K562 (cell line): Measurements from ENCODE around the gene LRFN3. TPM values are rescaled to one million over a fixed set of nuclear protein-coding genes. Genes with fewer than 3 reads are reported as not detected.

Source experiments
- CBX1 ChIP-seq: sonication (generic); IDR thresholded peaks from 2 replicates; pipeline ENCODE4 v1.6.1; 2016; ENCODE audit warnings: antibody characterized with exemption, low read depth, mild to moderate bottlenecking
- CSDE1 ChIP-seq, 2 experiments: fragments of 450-650 bp; IDR thresholded peaks; 2 replicates each; pipeline ENCODE4 v1.6.1; 2016; ENCODE audit warnings: mild to moderate bottlenecking in 1 of 2
- FOS ChIP-seq: IDR thresholded peaks from 3 replicates; pipeline ENCODE4 v1.6.1; 2011; ENCODE audit not compliant: insufficient read length; ENCODE audit errors: extremely low read depth
- FOXM1 ChIP-seq, 2 experiments: fragments of 450-650 bp in 1 of 2; sonication (generic) in 1 of 2; formaldehyde crosslinking in 1 of 2; IDR thresholded peaks; 2 replicates each; pipeline versions ENCODE4 v1.6.1 to v1.9.0; 2017 to 2022; ENCODE audit warnings: low read depth in 2 of 2, mild to moderate bottlenecking in 2 of 2, missing genetic modification reagents in 1 of 2, moderate library complexity in 1 of 2
- NEUROD1 ChIP-seq: fragments of 150-350 bp; IDR thresholded peaks from 2 replicates; pipeline ENCODE4 v1.6.1; 2014; ENCODE audit warnings: borderline replicate concordance, low read length, low read depth; ENCODE audit not compliant: partially characterized antibody
- PTBP1 ChIP-seq: fragments of 200-400 bp; formaldehyde crosslinking; IDR thresholded peaks from 2 replicates; pipeline ENCODE4 v1.6.1; 2017; ENCODE audit warnings: low read depth, low read length
- PTRF ChIP-seq: fragments of 450-650 bp; IDR thresholded peaks from 2 replicates; pipeline ENCODE4 v1.6.1; 2016; ENCODE audit warnings: mild to moderate bottlenecking, missing genetic modification characterization, missing compliant biosample characterization
- TSHZ1 ChIP-seq: fragments of 250-450 bp; sonication (Bioruptor Pico); IDR thresholded peaks from 2 replicates; pipeline ENCODE4 v1.4.0; 2020; ENCODE audit warnings: mild to moderate bottlenecking, moderate library complexity
- ZNF609 ChIP-seq: sonication (generic); formaldehyde crosslinking; IDR thresholded peaks from 2 replicates; pipeline ENCODE4 v1.8.1; 2023; ENCODE audit warnings: missing genetic modification reagents, mild to moderate bottlenecking, borderline replicate concordance
- polyA plus RNA-seq, 8 experiments: library from polyadenylated mRNA; depleted of rRNA in 4 of 8; stranded (reverse) in 5 of 8; unstranded in 3 of 8; fragments of >200 nt; fragmentation: Nextera tagmentation in 2 of 8; fragmentation: Illumina TruSeq in 1 of 8; extraction: Ambion mirVana in 2 of 8; extraction: Trizol in 1 of 8; gene quantifications; 2 replicates each; pipeline versions ENCODE4 v1.2.1 to v1.2.3, GENCODE V29; 2011 to 2014; ENCODE audit warnings: inconsistent platforms in 1 of 8, missing spikeins in 1 of 8
- total RNA-seq, 7 experiments: library from RNA; depleted of rRNA in 6 of 7; stranded (reverse); fragments of >200 nt in 6 of 7; fragmentation: Illumina TruSeq in 2 of 7; extraction: Trizol in 2 of 7; gene quantifications; 2 replicates each; pipeline versions ENCODE4 v1.2.1 to v1.2.3, GENCODE V29; 2011 to 2021; ENCODE audit warnings: low replicate concordance in 1 of 7
- TF ChIP-seq, protein P1 (sequence below): fragments of 200-800 bp; sonication (Bioruptor generic); IDR thresholded peaks from 2 replicates; pipeline ENCODE4 v1.6.1; 2016; ENCODE audit warnings: missing genetic modification characterization, missing compliant biosample characterization

The LRFN3 gene
- total and polyA plus RNA-seq, 9 of the 15 experiments (the other 6 are each of a cell fraction or from before 2014, with no cell fraction given): 0.03 to 0.12 (median 0.11) TPM; not detected in 6

- TF ChIP-seq TSHZ1 (CRISPR knock-in tag) (no peak), FOXM1 (IDR thresholded peaks at IDR 0.05; ENCODE audit: low read depth) (no peak), FOXM1 (CRISPR knock-in tag; IDR thresholded peaks at IDR 0.05; ENCODE audit: low read depth) (no peak), CSDE1 (IDR thresholded peaks at IDR 0.05) (no peak), NEUROD1 (peak; percentile 10), FOS (no peak), ZNF609 (CRISPR knock-in tag) (no peak), PTRF (tag) (no peak), CBX1 (0 out of 2 replicates have a peak, but pooled peaks have one; percentile 33), PTBP1 (no peak)
- TF ChIP-seq, protein P1, sequence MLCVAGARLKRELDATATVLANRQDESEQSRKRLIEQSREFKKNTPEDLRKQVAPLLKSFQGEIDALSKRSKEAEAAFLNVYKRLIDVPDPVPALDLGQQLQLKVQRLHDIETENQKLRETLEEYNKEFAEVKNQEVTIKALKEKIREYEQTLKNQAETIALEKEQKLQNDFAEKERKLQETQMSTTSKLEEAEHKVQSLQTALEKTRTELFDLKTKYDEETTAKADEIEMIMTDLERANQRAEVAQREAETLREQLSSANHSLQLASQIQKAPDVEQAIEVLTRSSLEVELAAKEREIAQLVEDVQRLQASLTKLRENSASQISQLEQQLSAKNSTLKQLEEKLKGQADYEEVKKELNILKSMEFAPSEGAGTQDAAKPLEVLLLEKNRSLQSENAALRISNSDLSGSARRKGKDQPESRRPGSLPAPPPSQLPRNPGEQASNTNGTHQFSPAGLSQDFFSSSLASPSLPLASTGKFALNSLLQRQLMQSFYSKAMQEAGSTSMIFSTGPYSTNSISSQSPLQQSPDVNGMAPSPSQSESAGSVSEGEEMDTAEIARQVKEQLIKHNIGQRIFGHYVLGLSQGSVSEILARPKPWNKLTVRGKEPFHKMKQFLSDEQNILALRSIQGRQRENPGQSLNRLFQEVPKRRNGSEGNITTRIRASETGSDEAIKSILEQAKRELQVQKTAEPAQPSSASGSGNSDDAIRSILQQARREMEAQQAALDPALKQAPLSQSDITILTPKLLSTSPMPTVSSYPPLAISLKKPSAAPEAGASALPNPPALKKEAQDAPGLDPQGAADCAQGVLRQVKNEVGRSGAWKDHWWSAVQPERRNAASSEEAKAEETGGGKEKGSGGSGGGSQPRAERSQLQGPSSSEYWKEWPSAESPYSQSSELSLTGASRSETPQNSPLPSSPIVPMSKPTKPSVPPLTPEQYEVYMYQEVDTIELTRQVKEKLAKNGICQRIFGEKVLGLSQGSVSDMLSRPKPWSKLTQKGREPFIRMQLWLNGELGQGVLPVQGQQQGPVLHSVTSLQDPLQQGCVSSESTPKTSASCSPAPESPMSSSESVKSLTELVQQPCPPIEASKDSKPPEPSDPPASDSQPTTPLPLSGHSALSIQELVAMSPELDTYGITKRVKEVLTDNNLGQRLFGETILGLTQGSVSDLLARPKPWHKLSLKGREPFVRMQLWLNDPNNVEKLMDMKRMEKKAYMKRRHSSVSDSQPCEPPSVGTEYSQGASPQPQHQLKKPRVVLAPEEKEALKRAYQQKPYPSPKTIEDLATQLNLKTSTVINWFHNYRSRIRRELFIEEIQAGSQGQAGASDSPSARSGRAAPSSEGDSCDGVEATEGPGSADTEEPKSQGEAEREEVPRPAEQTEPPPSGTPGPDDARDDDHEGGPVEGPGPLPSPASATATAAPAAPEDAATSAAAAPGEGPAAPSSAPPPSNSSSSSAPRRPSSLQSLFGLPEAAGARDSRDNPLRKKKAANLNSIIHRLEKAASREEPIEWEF: no peak
These were observed 32.5 kb upstream of the LRFN3 start (continued) for GRCh38 chr19:35903550-35904179.
